HG03280 (cell line): ENCODE data around the gene EDA.
"Not testable (repeated sequence)": the region's sequence is repeated elsewhere in the genome, so short reads cannot be mapped to it uniquely, and the experiment has no call there.

Experiments
- ATAC-seq: cut with Tn5 transposase; IDR thresholded peaks from one replicate; pipeline ENCODE4 v1.9.1; 2021; ENCODE audit warnings: mild to moderate bottlenecking, moderate library complexity; ENCODE audit not compliant: unreplicated experiment

Gene EDA

GRCh38 chrX:69948276-69948797 is 332.4 kb downstream of the EDA start:
- ATAC-seq: no peak

GRCh38 chrX:69951753-69952152 is 335.8 kb downstream of the EDA start:
- ATAC-seq: no peak

- no peak for ATAC-seq
Observed at GRCh38 chrX:69959712-69960111, 343.8 kb downstream of the EDA start.

- ATAC-seq: no peak
Observed at GRCh38 chrX:69961365-69962072, 345.6 kb downstream of the EDA start.

- ATAC-seq: no peak
Observed at GRCh38 chrX:69968950-69969349, 353.0 kb downstream of the EDA start.

GRCh38 chrX:69969460-69969859 is 353.5 kb downstream of the EDA start:
- ATAC-seq: no peak

GRCh38 chrX:69987691-69988090 is 371.8 kb downstream of the EDA start:
- no peak for ATAC-seq

GRCh38 chrX:69988955-69989394 is 373.1 kb downstream of the EDA start:
- ATAC-seq: no peak

GRCh38 chrX:69991685-69992084 is 375.8 kb downstream of the EDA start:
- no peak for ATAC-seq

- no peak for ATAC-seq
Observed at GRCh38 chrX:69993494-69993893, 377.6 kb downstream of the EDA start.

- ATAC-seq: no peak
Observed at GRCh38 chrX:69995362-69996112, 379.6 kb downstream of the EDA start.

GRCh38 chrX:69996113-69996468 is 380.2 kb downstream of the EDA start:
- no peak for ATAC-seq

- not testable (repeated sequence) for ATAC-seq
Observed at GRCh38 chrX:69998299-69998698, 382.4 kb downstream of the EDA start.

- ATAC-seq: no peak
Observed at GRCh38 chrX:70001269-70001668, 385.4 kb downstream of the EDA start.

- no peak for ATAC-seq
Observed at GRCh38 chrX:70001708-70002341, 385.9 kb downstream of the EDA start.

- no peak for ATAC-seq
Observed at GRCh38 chrX:70007946-70008345, 392.0 kb downstream of the EDA start.

- no peak for ATAC-seq
Observed at GRCh38 chrX:70009049-70009448, 393.1 kb downstream of the EDA start.

GRCh38 chrX:70009970-70010369 is 394.1 kb downstream of the EDA start:
- no peak for ATAC-seq

- ATAC-seq: no peak
Observed at GRCh38 chrX:70012756-70013155, 396.8 kb downstream of the EDA start.

- ATAC-seq: no peak
Observed at GRCh38 chrX:70013466-70014381, 397.8 kb downstream of the EDA start.

- no peak for ATAC-seq
Observed at GRCh38 chrX:70016513-70016912, 400.6 kb downstream of the EDA start.
